Vagina (tissue), 2 donors: ENCODE data around the gene RSRP1. TPM values are rescaled to one million over a fixed set of nuclear protein-coding genes. Genes with fewer than 3 reads are reported as not detected.

Experiments
- DNase-seq, 2 donors: peaks; one replicate each; pipeline ENCODE4 v3.0.0-alpha.2; 2017; ENCODE audit errors: extremely low spot score in 2 of 2
- H3K27ac ChIP-seq: fragments of 200-600 bp; sonication (generic); one replicate; pipeline ENCODE4 v1.5.1; 2019
- H3K27me3 ChIP-seq: fragments of 200-600 bp; sonication (generic); one replicate; pipeline ENCODE4 v1.5.1; 2019
- H3K36me3 ChIP-seq, 2 donors: fragments of 200-600 bp; sonication (generic); one replicate each; pipeline ENCODE4 v1.5.1; 2017 to 2019
- H3K4me1 ChIP-seq: fragments of 200-600 bp; sonication (generic); one replicate; pipeline ENCODE4 v1.5.1; 2019
- H3K4me3 ChIP-seq, 2 donors: fragments of 200-600 bp; sonication (generic); 1 replicate in 1 of 2; 2 replicates in 1 of 2; pipeline ENCODE4 v1.5.1; 2016 to 2019
- H3K9me3 ChIP-seq: fragments of 200-600 bp; sonication (generic); one replicate; pipeline ENCODE4 v1.5.1; 2019
- POLR2A ChIP-seq, 2 donors: fragments of 450-650 bp; IDR thresholded peaks; one replicate each; pipeline ENCODE4 v1.6.1; 2017; ENCODE audit warnings: antibody characterized with exemption in 2 of 2, mild to moderate bottlenecking in 2 of 2, moderate library complexity in 2 of 2
- POLR2AphosphoS5 ChIP-seq, 2 donors: sonication (generic); formaldehyde crosslinking; IDR thresholded peaks; one replicate each; pipeline ENCODE4 v1.9.0; 2017; ENCODE audit warnings: antibody characterized with exemption in 2 of 2, mild to moderate bottlenecking in 2 of 2, low read depth in 1 of 2; ENCODE audit not compliant: insufficient read depth in 1 of 2
- intact Hi-C: fragments of 100-400 bp; cut with DNase I; formaldehyde crosslinking; loops from one replicate; pipeline ENCODE4 v1.15.1; 2023
- total RNA-seq: library from RNA; depleted of rRNA; stranded (reverse); fragments of >200 nt; gene quantifications from one replicate; pipeline ENCODE4 v1.2.3, GENCODE V29; 2016
- TF ChIP-seq, protein P1 (sequence below), 3 experiments: fragments of 450-650 bp in 2 of 3; fragments of 200-600 bp in 1 of 3; sonication (generic) in 1 of 3; IDR thresholded peaks; one replicate each; pipeline ENCODE4 v1.5.1; 2017 to 2019; ENCODE audit warnings: antibody characterized with exemption in 3 of 3, mild to moderate bottlenecking in 2 of 3, moderate library complexity in 2 of 3

Gene RSRP1
- total RNA-seq, 1 donor from 2014 or later = 163 TPM

- no peak for TF ChIP-seq POLR2AphosphoS5 (IDR thresholded peaks at IDR 0.05; ENCODE audit: insufficient read depth in 1 of 2, low read depth in 1 of 2)
- TF ChIP-seq, protein P1, sequence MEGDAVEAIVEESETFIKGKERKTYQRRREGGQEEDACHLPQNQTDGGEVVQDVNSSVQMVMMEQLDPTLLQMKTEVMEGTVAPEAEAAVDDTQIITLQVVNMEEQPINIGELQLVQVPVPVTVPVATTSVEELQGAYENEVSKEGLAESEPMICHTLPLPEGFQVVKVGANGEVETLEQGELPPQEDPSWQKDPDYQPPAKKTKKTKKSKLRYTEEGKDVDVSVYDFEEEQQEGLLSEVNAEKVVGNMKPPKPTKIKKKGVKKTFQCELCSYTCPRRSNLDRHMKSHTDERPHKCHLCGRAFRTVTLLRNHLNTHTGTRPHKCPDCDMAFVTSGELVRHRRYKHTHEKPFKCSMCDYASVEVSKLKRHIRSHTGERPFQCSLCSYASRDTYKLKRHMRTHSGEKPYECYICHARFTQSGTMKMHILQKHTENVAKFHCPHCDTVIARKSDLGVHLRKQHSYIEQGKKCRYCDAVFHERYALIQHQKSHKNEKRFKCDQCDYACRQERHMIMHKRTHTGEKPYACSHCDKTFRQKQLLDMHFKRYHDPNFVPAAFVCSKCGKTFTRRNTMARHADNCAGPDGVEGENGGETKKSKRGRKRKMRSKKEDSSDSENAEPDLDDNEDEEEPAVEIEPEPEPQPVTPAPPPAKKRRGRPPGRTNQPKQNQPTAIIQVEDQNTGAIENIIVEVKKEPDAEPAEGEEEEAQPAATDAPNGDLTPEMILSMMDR (IDR thresholded peaks at IDR 0.05) = no peak
- no peak for TF ChIP-seq POLR2A (IDR thresholded peaks at IDR 0.05)
- Histone ChIP-seq H3K36me3 (peaks cover 0 to 42% of the 10 kb centered on the region in 2 donors), H3K27me3 (no peaks in the 10 kb centered on the region), H3K9me3 (no peaks in the 10 kb centered on the region), H3K4me1 (no peaks in the 10 kb centered on the region), H3K27ac (no peak overlapping the region), H3K4me3 (no peak overlapping the region)
- intact Hi-C loops = no loop called here
- no peak for DNase-seq
These were observed 27.5 kb downstream of the RSRP1 start for GRCh38 chr1:25219661-25220251.

DNA sequence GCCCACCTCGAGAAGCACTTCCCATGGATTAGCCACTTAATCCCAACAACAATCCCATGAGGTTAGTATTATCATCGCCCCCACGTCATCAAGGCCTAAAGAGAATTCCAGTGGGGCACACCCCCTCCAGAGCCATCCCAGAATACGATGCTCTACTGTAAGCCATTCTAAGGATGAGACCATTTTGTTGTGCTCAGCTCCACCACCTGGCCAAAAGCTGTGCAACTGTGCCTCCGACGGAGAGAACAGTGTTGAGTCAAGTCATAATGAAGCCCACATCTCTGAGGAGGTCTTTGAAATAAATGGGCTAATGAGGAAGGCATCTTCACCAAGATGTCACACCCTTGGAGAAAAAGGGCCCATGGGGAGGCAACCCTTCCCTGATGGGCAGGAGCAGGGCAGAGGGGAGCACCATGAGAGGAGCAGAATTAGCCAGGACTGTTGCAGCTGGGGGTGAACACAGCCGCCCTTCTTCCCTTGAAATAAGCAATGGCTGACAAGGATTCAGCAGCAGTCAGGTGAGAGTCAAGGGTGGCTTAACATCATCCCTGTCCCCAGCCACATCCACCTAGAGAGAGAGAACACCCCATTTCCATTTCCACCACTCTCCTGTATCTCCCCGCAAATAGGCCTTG lies 29.5 kb downstream of the RSRP1 start:
- H3K4me3 ChIP-seq = no peak overlapping the region
- intact Hi-C loops = no loop called here
- peaks cover 0 to 22% of the 10 kb centered on the region in 2 donors for H3K36me3 ChIP-seq
- no peak overlapping the region for H3K27ac ChIP-seq
- H3K4me1 ChIP-seq = no peaks in the 10 kb centered on the region
- H3K9me3 ChIP-seq = no peaks in the 10 kb centered on the region
- DNase-seq = no peak
- TF ChIP-seq, protein P1 (IDR thresholded peaks at IDR 0.05) = no peak
- TF ChIP-seq POLR2A (IDR thresholded peaks at IDR 0.05) = no peak
- TF ChIP-seq POLR2AphosphoS5 (IDR thresholded peaks at IDR 0.05; ENCODE audit: insufficient read depth in 1 of 2, low read depth in 1 of 2) = no peak
- no peaks in the 10 kb centered on the region for H3K27me3 ChIP-seq

DNA sequence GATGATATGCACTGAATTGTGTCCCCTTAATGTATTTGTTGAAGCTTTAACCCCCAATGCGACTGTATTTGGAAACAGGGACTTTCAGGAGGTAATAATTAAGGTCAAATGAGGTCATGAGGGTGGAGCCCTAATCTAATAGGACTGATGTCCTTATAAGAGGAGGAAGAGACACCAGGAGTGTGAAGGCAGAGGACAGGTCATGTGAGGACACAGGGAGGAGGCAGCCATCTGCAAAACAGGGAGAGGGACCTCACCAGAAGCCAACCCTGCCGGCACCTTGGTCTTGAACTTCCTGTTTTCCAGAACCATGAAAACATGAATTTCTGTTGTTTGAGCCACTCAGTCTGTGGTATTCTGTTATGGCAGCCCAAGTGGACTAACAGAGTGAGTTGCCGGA lies 30.2 kb downstream of the RSRP1 start:
- no peak overlapping the region for H3K4me3 ChIP-seq
- peaks cover 0 to 15% of the 10 kb centered on the region in 2 donors for H3K36me3 ChIP-seq
- intact Hi-C loops = no loop called here
- TF ChIP-seq, protein P1 (IDR thresholded peaks at IDR 0.05) = no peak
- TF ChIP-seq POLR2AphosphoS5 (IDR thresholded peaks at IDR 0.05; ENCODE audit: insufficient read depth in 1 of 2, low read depth in 1 of 2) = no peak
- no peak for TF ChIP-seq POLR2A (IDR thresholded peaks at IDR 0.05)
- DNase-seq = no peak
- H3K9me3 ChIP-seq = no peaks in the 10 kb centered on the region
- no peaks in the 10 kb centered on the region for H3K27me3 ChIP-seq
- no peaks in the 10 kb centered on the region for H3K4me1 ChIP-seq
- H3K27ac ChIP-seq = no peak overlapping the region

DNA sequence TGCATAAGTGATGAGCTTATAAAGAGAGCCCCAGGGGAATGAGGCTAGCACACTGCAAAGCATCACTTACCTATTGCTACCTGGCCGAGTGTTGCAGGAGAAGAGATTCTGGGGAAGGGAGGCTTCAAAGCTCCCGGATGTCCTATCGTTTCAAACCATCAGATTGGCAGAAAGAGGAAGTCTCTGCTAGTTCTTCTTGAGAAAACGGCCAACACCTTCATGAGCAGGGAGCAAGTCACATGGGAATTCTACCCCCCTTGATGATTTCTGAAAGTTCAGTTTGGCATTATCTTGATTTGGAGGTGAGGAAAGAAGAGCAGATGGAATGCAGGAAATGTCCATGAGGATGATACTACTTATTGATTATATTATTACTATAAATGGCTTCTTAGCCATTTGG lies 31.1 kb downstream of the RSRP1 start:
- Histone ChIP-seq H3K4me3 (no peak overlapping the region), H3K9me3 (no peaks in the 10 kb centered on the region), H3K27ac (no peak overlapping the region), H3K27me3 (no peaks in the 10 kb centered on the region), H3K4me1 (no peaks in the 10 kb centered on the region), H3K36me3 (peaks cover 0 to 6% of the 10 kb centered on the region in 2 donors)
- TF ChIP-seq POLR2A (IDR thresholded peaks at IDR 0.05) = no peak
- TF ChIP-seq, protein P1 (IDR thresholded peaks at IDR 0.05) = no peak
- no peak for DNase-seq
- intact Hi-C loops = no loop called here

- Histone ChIP-seq H3K4me1 (no peaks in the 10 kb centered on the region), H3K36me3 (no peaks in the 10 kb centered on the region), H3K27me3 (no peaks in the 10 kb centered on the region), H3K9me3 (no peaks in the 10 kb centered on the region), H3K4me3 (no peak overlapping the region), H3K27ac (no peak overlapping the region)
- no peak for TF ChIP-seq POLR2A (IDR thresholded peaks at IDR 0.05)
- TF ChIP-seq POLR2AphosphoS5 (IDR thresholded peaks at IDR 0.05; ENCODE audit: insufficient read depth in 1 of 2, low read depth in 1 of 2) = no peak
- TF ChIP-seq, protein P1 (IDR thresholded peaks at IDR 0.05) = no peak
- no peak for DNase-seq
- intact Hi-C loops = no loop called here
These were observed 34.5 kb downstream of the RSRP1 start for GRCh38 chr1:25212725-25213124.
